ENCODE measurements around the gene RREB1. TPM values are rescaled to one million over a fixed set of nuclear protein-coding genes. Genes with fewer than 3 reads are reported as not detected.

The RREB1 gene
- total RNA-seq, 1 experiment from 2014 or later: 35.8 TPM

DNA sequence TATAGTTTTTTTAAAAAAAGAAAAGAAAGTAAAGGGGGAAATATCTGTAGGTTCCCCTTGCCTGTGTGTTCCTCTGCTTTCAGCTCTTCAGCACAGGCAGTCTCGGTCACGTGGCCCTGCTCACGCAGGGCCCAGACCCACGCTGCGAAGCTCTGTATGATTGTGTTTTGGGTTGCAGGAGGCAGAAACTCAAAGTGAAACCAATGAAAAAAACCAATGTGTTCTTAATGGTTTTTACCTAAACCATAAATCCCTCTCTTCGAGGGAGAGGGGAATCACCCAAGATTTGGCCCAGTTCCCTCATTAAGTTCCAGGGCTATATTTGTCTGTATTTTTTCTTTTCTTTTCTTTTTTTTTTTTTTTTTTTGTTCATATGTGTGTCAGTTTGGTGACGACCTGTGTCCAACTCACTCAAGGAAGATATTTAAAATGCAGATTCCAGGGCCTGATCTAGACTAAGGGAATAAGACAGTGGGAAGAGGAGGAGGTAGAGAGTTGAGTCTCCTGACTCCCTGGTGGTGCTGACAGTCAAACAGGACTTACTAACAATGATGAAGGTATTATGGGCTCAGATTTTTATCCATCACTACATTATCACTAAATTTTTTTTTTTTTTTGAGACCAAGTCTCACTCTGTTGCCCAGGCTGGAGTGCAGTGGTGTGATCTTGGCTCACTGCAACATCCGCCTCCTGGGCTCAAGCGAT is 33.8 kb upstream of the RREB1 start:
- Histone ChIP-seq H3T11ph (ENCODE audit: low read length) (no peak overlapping the region), H2AK5ac (ENCODE audit: insufficient read length, low read length) (no peak overlapping the region), H3K56ac (ENCODE audit: insufficient read length, low read depth, low read length) (no peak overlapping the region), H3K4me2 (ENCODE audit: insufficient read depth, insufficient read length, low read length) (no peak overlapping the region), H3K9me3 (ENCODE audit: control insufficient read depth, low read depth, low read length) (no peaks in the 10 kb centered on the region), H2BK15ac (ENCODE audit: low read depth, low read length) (no peak overlapping the region), H3K79me1 (ENCODE audit: insufficient read depth, low read depth, low read length, poor library complexity, severe bottlenecking) (no peaks in the 10 kb centered on the region), H3K18ac (ENCODE audit: insufficient read length, low read depth, low read length) (no peak overlapping the region), H2BK120ac (ENCODE audit: low read depth, low read length, poor library complexity, severe bottlenecking) (no peak overlapping the region), H4K5ac (ENCODE audit: insufficient read length, low read depth, low read length) (no peak overlapping the region), H2BK12ac (ENCODE audit: insufficient read length, low read depth, low read length) (no peak overlapping the region), H3K23me2 (ENCODE audit: insufficient read length, low read depth, low read length, poor library complexity, severe bottlenecking) (no peaks in the 10 kb centered on the region), H4K91ac (ENCODE audit: insufficient read length, low read depth, low read length) (no peak overlapping the region), H3K27me3 (ENCODE audit: insufficient read depth, low read length) (no peaks in the 10 kb centered on the region), H3K27ac (ENCODE audit: insufficient read length, low read depth, low read length) (no peak overlapping the region), H4K8ac (replicated peaks; ENCODE audit: insufficient read length, low read depth, low read length) (no peak overlapping the region), H3K23ac (ENCODE audit: insufficient read length, low read depth, low read length) (no peak overlapping the region), H3K14ac (ENCODE audit: insufficient read depth, low read length) (no peak overlapping the region), H3K9ac (ENCODE audit: extremely low read depth, insufficient read length, low read length) (no peak overlapping the region), H2BK20ac (ENCODE audit: low read depth, low read length, poor library complexity, severe bottlenecking) (no peak overlapping the region), H3K4me1 (ENCODE audit: insufficient read depth, low read length) (no peaks in the 10 kb centered on the region), H2BK5ac (ENCODE audit: insufficient read length, low read length) (no peak overlapping the region), H3K79me2 (ENCODE audit: insufficient read depth, low read length) (no peaks in the 10 kb centered on the region), H4K20me1 (ENCODE audit: control insufficient read depth, insufficient read depth, insufficient read length) (no peaks in the 10 kb centered on the region), H2AFZ (ENCODE audit: low read length) (no peak overlapping the region), H3K4ac (ENCODE audit: low read depth, low read length) (no peak overlapping the region)
- WGBS (ENCODE audit: extremely low coverage, insufficient read length, low lambda C conversion rate): no CpG with 5 or more reads among the region's 9 CpGs
- Mint-ChIP-seq H3K9me3 (no peaks in the 10 kb centered on the region), H3K27ac (no peak overlapping the region), H3K36me3 (ENCODE audit: insufficient read depth in 1 of 3, low read depth in 3 of 3) (no peaks in the 10 kb centered on the region), H3K27me3 (ENCODE audit: low read depth) (peaks cover 1% of the 10 kb centered on the region; the same call in 1 of the 2 replicates), H3K4me1 (no peaks in the 10 kb centered on the region), H3K4me3 (no peak overlapping the region)
- TF ChIP-seq, protein P1, sequence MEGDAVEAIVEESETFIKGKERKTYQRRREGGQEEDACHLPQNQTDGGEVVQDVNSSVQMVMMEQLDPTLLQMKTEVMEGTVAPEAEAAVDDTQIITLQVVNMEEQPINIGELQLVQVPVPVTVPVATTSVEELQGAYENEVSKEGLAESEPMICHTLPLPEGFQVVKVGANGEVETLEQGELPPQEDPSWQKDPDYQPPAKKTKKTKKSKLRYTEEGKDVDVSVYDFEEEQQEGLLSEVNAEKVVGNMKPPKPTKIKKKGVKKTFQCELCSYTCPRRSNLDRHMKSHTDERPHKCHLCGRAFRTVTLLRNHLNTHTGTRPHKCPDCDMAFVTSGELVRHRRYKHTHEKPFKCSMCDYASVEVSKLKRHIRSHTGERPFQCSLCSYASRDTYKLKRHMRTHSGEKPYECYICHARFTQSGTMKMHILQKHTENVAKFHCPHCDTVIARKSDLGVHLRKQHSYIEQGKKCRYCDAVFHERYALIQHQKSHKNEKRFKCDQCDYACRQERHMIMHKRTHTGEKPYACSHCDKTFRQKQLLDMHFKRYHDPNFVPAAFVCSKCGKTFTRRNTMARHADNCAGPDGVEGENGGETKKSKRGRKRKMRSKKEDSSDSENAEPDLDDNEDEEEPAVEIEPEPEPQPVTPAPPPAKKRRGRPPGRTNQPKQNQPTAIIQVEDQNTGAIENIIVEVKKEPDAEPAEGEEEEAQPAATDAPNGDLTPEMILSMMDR (conservative IDR thresholded peaks at IDR 0.05): no peak
- no peak for DNase-seq

Measured in H9 (cell line).